OCI-LY3 (cell line): ENCODE data around the gene CD79A.

ENCODE experiments used
- EZH2phosphoT487 ChIP-seq: fragments of 200-600 bp; shearing (Covaris generic); IDR thresholded peaks from 2 replicates; pipeline ENCODE4 v1.6.1; 2018; ENCODE audit warnings: antibody characterized with exemption, mixed run types, low read depth
- TF ChIP-seq, protein P1 (sequence below): fragments of 200-600, 300-600 bp; sonication (generic); IDR thresholded peaks from 2 replicates; pipeline ENCODE4 v1.5.1; 2014; ENCODE audit warnings: antibody characterized with exemption, low read length, low read depth

DNA sequence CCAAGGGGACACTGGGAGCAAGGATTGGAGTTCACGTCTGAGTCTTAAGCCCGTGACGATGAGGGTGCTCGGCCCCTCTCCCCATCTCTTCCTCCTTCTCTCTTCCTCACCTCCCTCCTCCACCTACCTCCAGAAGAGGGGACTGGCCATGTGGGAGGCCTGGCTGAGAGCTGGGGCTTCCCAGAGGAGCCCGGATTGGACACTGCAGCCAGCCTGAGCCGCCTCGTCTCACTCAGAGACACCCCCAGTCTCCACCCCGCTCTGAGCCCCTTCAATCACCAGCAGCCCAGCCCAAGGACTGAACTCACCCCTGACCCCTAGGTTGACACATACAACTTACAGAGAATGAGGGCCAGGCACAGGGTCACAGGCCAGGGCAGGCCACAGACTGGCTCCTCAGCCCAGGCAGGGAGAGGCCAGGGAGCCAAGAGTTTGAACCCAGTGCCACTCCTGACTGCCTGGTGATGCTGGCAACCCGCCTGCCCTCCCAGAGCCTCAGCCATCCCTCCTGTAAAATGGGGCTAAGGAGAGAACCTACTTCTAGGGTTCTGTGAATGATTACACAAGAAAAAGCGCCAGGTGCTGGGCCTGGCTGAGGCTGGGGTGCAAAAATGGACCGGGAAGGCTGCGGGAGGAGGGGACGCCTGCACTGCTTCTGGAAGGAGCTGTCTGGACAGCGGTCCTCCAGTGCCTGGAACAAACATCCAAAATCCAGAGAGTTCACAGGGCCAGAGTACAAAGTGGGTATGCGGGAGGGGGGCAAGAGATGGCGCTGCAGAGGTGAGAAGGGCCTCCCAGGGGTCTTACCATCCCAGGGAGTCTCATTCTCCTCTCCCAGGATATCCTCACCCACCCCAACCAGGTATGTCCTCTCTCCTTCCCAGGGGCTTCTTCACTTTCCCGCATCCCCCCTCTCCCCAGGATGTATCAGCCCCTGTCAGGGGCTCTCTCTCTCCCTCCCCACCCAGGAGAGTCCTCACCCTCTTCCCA, 1.1 kb downstream of the CD79A start:
- TF ChIP-seq, protein P1, sequence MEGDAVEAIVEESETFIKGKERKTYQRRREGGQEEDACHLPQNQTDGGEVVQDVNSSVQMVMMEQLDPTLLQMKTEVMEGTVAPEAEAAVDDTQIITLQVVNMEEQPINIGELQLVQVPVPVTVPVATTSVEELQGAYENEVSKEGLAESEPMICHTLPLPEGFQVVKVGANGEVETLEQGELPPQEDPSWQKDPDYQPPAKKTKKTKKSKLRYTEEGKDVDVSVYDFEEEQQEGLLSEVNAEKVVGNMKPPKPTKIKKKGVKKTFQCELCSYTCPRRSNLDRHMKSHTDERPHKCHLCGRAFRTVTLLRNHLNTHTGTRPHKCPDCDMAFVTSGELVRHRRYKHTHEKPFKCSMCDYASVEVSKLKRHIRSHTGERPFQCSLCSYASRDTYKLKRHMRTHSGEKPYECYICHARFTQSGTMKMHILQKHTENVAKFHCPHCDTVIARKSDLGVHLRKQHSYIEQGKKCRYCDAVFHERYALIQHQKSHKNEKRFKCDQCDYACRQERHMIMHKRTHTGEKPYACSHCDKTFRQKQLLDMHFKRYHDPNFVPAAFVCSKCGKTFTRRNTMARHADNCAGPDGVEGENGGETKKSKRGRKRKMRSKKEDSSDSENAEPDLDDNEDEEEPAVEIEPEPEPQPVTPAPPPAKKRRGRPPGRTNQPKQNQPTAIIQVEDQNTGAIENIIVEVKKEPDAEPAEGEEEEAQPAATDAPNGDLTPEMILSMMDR: no peak
- TF ChIP-seq EZH2phosphoT487: no peak
